Endothelial cell of umbilical vein (primary cell): ENCODE measurements around the gene ZNF490. TPM values are rescaled to one million over a fixed set of nuclear protein-coding genes. Genes with fewer than 3 reads are reported as not detected.

Experiments
- BruUV-seq: library from RNA; stranded (reverse); fragments of 400-500 nt; replicated peaks from 2 replicates; lab custom pipeline; 2021; lab: Mats Ljungman, UMichigan
- CTCF ChIA-PET: fragments of 300-600, 350-600 bp; sonication (Branson Sonifier 250); formaldehyde crosslinking; loops from one replicate; lab custom pipeline; 2021; ENCODE audit warnings: antibody characterized with exemption, inconsistent platforms; lab: Charles Lee
- POLR2A ChIA-PET: fragments of 300-600, 350-600 bp; sonication (Branson Sonifier 250); formaldehyde crosslinking; loops from one replicate; lab custom pipeline; 2021; ENCODE audit warnings: antibody characterized with exemption, inconsistent platforms; lab: Charles Lee
- DNase-seq: peaks from one replicate; pipeline ENCODE4 v3.0.0-alpha.2; 2011; ENCODE audit warnings: low read depth, low spot score
- FAIRE-seq: peaks from 2 replicates; lab custom pipeline; 2011; peaks lifted over from hg19 to GRCh38; lab: Jason Lieb, UNC
- H2AFZ ChIP-seq: 2 replicates; pipeline ENCODE4 v1.6.0; 2012; ENCODE audit warnings: low read depth, low read length, control low read depth, inconsistent platforms
- H3K27ac ChIP-seq: 2 replicates; pipeline ENCODE4 v1.5.1; 2011; ENCODE audit warnings: low read depth, mild to moderate bottlenecking, control low read depth, low read length, moderate library complexity; ENCODE audit not compliant: insufficient read depth
- H3K27me3 ChIP-seq, 2 experiments: 2 replicates each; pipeline versions ENCODE4 v1.6.0 to v1.6.1; 2011; ENCODE audit warnings: low read length in 2 of 2, mixed read lengths in 1 of 2; ENCODE audit not compliant: control insufficient read depth in 2 of 2, insufficient read depth in 2 of 2
- H3K36me3 ChIP-seq, 2 experiments: 2 replicates in 1 of 2; 3 replicates in 1 of 2; pipeline ENCODE4 v1.5.1; 2011; ENCODE audit warnings: low read length in 2 of 2, mild to moderate bottlenecking in 1 of 2, moderate library complexity in 1 of 2; ENCODE audit not compliant: control insufficient read depth in 2 of 2, insufficient read depth in 2 of 2; ENCODE audit errors: extremely low read depth in 1 of 2
- H3K4me1 ChIP-seq: 3 replicates; pipeline ENCODE4 v1.5.1; 2011; ENCODE audit warnings: mild to moderate bottlenecking, low read length; ENCODE audit not compliant: control insufficient read depth, insufficient read depth; ENCODE audit errors: extremely low read depth
- H3K4me2 ChIP-seq: 2 replicates; pipeline ENCODE4 v1.6.1; 2011; ENCODE audit warnings: low read length, control low read depth, mixed read lengths; ENCODE audit not compliant: insufficient read depth
- H3K4me3 ChIP-seq, 3 experiments: fragments of 200-600 bp in 1 of 3; sonication (generic), shearing (Covaris generic) in 1 of 3; replicated peaks in 1 of 3; 2 replicates each; pipeline ENCODE4 v1.5.1; 2011 to 2016; ENCODE audit warnings: control low read depth in 3 of 3, low read length in 3 of 3, mild to moderate bottlenecking in 2 of 3, inconsistent platforms in 1 of 3, low read depth in 1 of 3, moderate library complexity in 1 of 3; ENCODE audit not compliant: insufficient read depth in 1 of 3
- H3K79me2 ChIP-seq: 2 replicates; pipeline ENCODE4 v1.6.0; 2012; ENCODE audit warnings: low read length, inconsistent platforms; ENCODE audit not compliant: control insufficient read depth, insufficient read depth
- H3K9ac ChIP-seq: replicated peaks from 2 replicates; pipeline ENCODE3; 2011; ENCODE audit warnings: low read length, control low read depth; ENCODE audit not compliant: insufficient read depth; ENCODE audit errors: extremely low read depth
- H3K9me1 ChIP-seq: replicated peaks from 3 replicates; pipeline ENCODE4 v1.6.0; 2011; ENCODE audit warnings: mild to moderate bottlenecking, low read length; ENCODE audit not compliant: control insufficient read depth, insufficient read depth; ENCODE audit errors: extremely low read depth
- H3K9me3 ChIP-seq: replicated peaks from 2 replicates; pipeline ENCODE4 v1.5.1; 2012; ENCODE audit warnings: low read length, inconsistent platforms; ENCODE audit not compliant: control insufficient read depth, insufficient read depth
- H4K20me1 ChIP-seq: replicated peaks from 2 replicates; pipeline ENCODE3; 2011; ENCODE audit warnings: mild to moderate bottlenecking, low read length; ENCODE audit not compliant: control insufficient read depth, insufficient read depth; ENCODE audit errors: extremely low read depth
- EZH2 ChIP-seq: IDR thresholded peaks from 2 replicates; pipeline ENCODE4 v1.6.1; 2012; ENCODE audit warnings: borderline replicate concordance, low read depth, mild to moderate bottlenecking, moderate library complexity, low read length, inconsistent platforms; ENCODE audit not compliant: severe bottlenecking
- FOS ChIP-seq: IDR thresholded peaks from 2 replicates; pipeline ENCODE4 v1.6.1; 2011; ENCODE audit warnings: mild to moderate bottlenecking, low read length, moderate library complexity, borderline replicate concordance; ENCODE audit not compliant: insufficient read depth
- GATA2 ChIP-seq: IDR thresholded peaks from 2 replicates; pipeline ENCODE4 v1.7.0; 2011; ENCODE audit warnings: low read depth, mild to moderate bottlenecking, moderate library complexity, mixed read lengths, low read length; ENCODE audit not compliant: insufficient read length, insufficient read depth
- JUN ChIP-seq: IDR thresholded peaks from 2 replicates; pipeline ENCODE4 v1.6.1; 2011; ENCODE audit warnings: borderline replicate concordance, low read depth; ENCODE audit not compliant: insufficient read length, insufficient read depth
- MYC ChIP-seq: IDR thresholded peaks from one replicate; pipeline ENCODE4 v1.6.1; 2011; ENCODE audit warnings: mild to moderate bottlenecking, low read depth, low read length
- POLR2A ChIP-seq: IDR thresholded peaks from 2 replicates; pipeline ENCODE4 v1.6.1; 2012; ENCODE audit warnings: low read depth, mild to moderate bottlenecking, control low read depth, low read length
- POLR2AphosphoS5 ChIP-seq: IDR thresholded peaks from 2 replicates; pipeline ENCODE4 v1.6.1; 2012; ENCODE audit warnings: low read depth, mild to moderate bottlenecking, control low read depth, low read length, moderate library complexity; ENCODE audit not compliant: insufficient read depth
- dilution Hi-C: fragments of 300-500 bp; cut with MboI; formaldehyde crosslinking; loops from one replicate; pipeline ENCODE4 v1.15.0; 2019; ENCODE audit warnings: low sequenced_read_pairs; ENCODE audit not compliant: extremely low pct_ligation_motif_present
- intact Hi-C: fragments of 100-400 bp; cut with micrococcal nuclease; formaldehyde crosslinking; loops from one replicate; pipeline ENCODE4 v1.10.0; 2022
- polyA plus RNA-seq, 4 experiments: library from polyadenylated mRNA; depleted of rRNA in 3 of 4; stranded (reverse) in 3 of 4; unstranded in 1 of 4; fragments of >200 nt; gene quantifications; 2 replicates each; pipeline versions ENCODE4 v1.2.1 to v1.2.3, GENCODE V29; 2011 to 2012; ENCODE audit warnings: missing spikeins in 1 of 4
- total RNA-seq: library from RNA; stranded (reverse); gene quantifications from 2 replicates; pipeline ENCODE4 v1.2.3, GENCODE V29; 2021
- TF ChIP-seq, protein P1 (sequence below), 2 donors: IDR thresholded peaks; 1 replicate in 1 of 2; 2 replicates in 1 of 2; pipeline ENCODE4 v1.5.1; 2011; ENCODE audit warnings: low read length in 2 of 2, mild to moderate bottlenecking in 2 of 2, moderate library complexity in 2 of 2, control low read depth in 1 of 2, inconsistent platforms in 1 of 2, low read depth in 1 of 2; ENCODE audit not compliant: insufficient read depth in 1 of 2; ENCODE audit errors: extremely low read depth in 1 of 2
- TF ChIP-seq, protein P2 (sequence below): IDR thresholded peaks from 2 replicates; pipeline ENCODE4 v1.6.1; 2011; ENCODE audit not compliant: insufficient read depth, insufficient read length

The ZNF490 gene
- total and polyA plus RNA-seq, 2 donors (not counting 3 experiments of a cell fraction or from before 2014, with no cell fraction given) = 1.4 to 5.7 TPM

DNA sequence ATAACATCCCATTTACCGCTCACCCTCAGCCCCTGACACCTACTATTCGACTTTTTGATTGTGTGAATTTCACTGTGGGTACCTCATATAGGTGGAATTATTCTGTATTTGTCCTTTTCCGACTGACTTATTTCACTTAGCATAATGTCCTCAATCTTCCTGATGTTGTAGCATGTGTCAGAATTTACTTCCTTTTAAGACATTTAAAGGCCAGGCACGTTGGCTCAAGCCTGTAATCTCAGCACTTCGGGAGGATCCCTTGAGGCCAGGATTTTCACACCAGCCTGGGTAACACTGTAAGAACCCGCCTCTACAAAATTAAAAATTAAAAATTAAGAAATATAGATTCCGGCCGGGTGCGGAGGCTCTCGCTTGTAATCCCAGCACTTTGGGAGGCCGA lies 13.0 kb downstream of the ZNF490 start:
- Histone ChIP-seq H4K20me1 (no peaks in the 10 kb centered on the region), H3K9me1 (no peaks in the 10 kb centered on the region), H2AFZ (no peak overlapping the region), H3K36me3 (peaks cover 0 to 2% of the 10 kb centered on the region in 2 experiments), H3K27ac (no peak overlapping the region), H3K4me1 (no peaks in the 10 kb centered on the region), H3K4me2 (no peak overlapping the region), H3K27me3 (no peaks in the 10 kb centered on the region), H3K9me3 (no peaks in the 10 kb centered on the region), H3K9ac (no peak overlapping the region), H3K79me2 (no peaks in the 10 kb centered on the region), H3K4me3 (no peak overlapping the region)
- TF ChIP-seq, protein P1, sequence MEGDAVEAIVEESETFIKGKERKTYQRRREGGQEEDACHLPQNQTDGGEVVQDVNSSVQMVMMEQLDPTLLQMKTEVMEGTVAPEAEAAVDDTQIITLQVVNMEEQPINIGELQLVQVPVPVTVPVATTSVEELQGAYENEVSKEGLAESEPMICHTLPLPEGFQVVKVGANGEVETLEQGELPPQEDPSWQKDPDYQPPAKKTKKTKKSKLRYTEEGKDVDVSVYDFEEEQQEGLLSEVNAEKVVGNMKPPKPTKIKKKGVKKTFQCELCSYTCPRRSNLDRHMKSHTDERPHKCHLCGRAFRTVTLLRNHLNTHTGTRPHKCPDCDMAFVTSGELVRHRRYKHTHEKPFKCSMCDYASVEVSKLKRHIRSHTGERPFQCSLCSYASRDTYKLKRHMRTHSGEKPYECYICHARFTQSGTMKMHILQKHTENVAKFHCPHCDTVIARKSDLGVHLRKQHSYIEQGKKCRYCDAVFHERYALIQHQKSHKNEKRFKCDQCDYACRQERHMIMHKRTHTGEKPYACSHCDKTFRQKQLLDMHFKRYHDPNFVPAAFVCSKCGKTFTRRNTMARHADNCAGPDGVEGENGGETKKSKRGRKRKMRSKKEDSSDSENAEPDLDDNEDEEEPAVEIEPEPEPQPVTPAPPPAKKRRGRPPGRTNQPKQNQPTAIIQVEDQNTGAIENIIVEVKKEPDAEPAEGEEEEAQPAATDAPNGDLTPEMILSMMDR (IDR thresholded peaks at IDR 0.05; ENCODE audit: extremely low read depth in 1 of 2, insufficient read depth in 1 of 2, low read depth in 1 of 2, low read length in 2 of 2) = no peak
- TF ChIP-seq POLR2A (no peak), FOS (no peak), MYC (no peak), EZH2 (no peak), POLR2AphosphoS5 (no peak), GATA2 (no peak), JUN (no peak)
- TF ChIP-seq, protein P2, sequence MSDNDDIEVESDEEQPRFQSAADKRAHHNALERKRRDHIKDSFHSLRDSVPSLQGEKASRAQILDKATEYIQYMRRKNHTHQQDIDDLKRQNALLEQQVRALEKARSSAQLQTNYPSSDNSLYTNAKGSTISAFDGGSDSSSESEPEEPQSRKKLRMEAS = no peak
- ChIA-PET POLR2A (no interaction called here), CTCF (interaction anchor here (1.3 kb wide), 1 partner anchor 42 kb away, joined by 3 read pairs; no protein-coding TSS in a partner anchor)
- FAIRE-seq (no peak), DNase-seq (no peak)
- no TSS peak for BruUV-seq
- intact Hi-C loops = no loop called here
- dilution Hi-C loops = no loop called here
